Dendritic cell treated with granulocyte-macrophage colony-stimulating factor and Interleukin-4, amounts not matched to agents 40 ng/mL and 50 ng/mL, for 4 days (primary cell): ENCODE results near the gene CALCOCO1.

Experiments
- H3K27ac Mint-ChIP-seq: one replicate; pipeline ENCODE4 v1.8.0; 2022; ENCODE audit warnings: mild to moderate bottlenecking, mixed read lengths
- H3K27me3 Mint-ChIP-seq: one replicate; pipeline ENCODE4 v1.8.0; 2022; ENCODE audit warnings: mild to moderate bottlenecking, mixed read lengths
- H3K36me3 Mint-ChIP-seq: one replicate; pipeline ENCODE4 v1.8.0; 2022; ENCODE audit warnings: low read depth, mixed read lengths
- H3K4me1 Mint-ChIP-seq: one replicate; pipeline ENCODE4 v1.8.0; 2022; ENCODE audit warnings: low read depth, mixed read lengths
- H3K4me3 Mint-ChIP-seq: one replicate; pipeline ENCODE4 v1.8.0; 2022; ENCODE audit warnings: mild to moderate bottlenecking, moderate library complexity, mixed read lengths
- H3K9me3 Mint-ChIP-seq: one replicate; pipeline ENCODE4 v1.8.0; 2022; ENCODE audit warnings: mixed read lengths
- intact Hi-C: fragments of 100-400 bp; cut with micrococcal nuclease; formaldehyde crosslinking; loops from one replicate; pipeline ENCODE4 v1.15.0; 2022

CALCOCO1 gene

DNA sequence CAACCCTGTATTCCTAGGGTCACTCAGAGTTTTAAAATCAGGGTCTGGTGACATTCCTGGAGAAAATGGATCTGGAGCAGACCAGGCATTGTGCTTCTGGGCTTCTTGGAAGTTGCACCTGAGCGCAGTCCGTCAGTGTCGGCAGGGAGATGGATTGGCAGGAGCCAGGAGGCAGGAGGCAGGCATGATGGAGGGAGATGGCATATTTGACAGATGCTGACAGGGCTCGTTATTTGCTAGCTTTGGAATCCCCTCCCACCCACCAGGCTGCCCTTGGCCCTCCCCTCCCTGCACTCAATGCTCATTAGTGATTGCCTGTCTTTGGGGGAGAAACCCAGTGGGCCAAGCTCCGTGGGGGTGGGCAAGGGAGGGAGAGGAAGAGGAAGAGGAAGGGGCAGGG is 19.8 kb upstream of the CALCOCO1 start:
- H3K27ac Mint-ChIP-seq: no peak overlapping the region
- H3K4me3 Mint-ChIP-seq: no peak overlapping the region
- no peaks in the 10 kb centered on the region for H3K9me3 Mint-ChIP-seq
- H3K27me3 Mint-ChIP-seq: peaks cover 26% of the 10 kb centered on the region
- intact Hi-C loops: no loop called here
- H3K4me1 Mint-ChIP-seq: peaks cover 10% of the 10 kb centered on the region
- no peaks in the 10 kb centered on the region for H3K36me3 Mint-ChIP-seq

DNA sequence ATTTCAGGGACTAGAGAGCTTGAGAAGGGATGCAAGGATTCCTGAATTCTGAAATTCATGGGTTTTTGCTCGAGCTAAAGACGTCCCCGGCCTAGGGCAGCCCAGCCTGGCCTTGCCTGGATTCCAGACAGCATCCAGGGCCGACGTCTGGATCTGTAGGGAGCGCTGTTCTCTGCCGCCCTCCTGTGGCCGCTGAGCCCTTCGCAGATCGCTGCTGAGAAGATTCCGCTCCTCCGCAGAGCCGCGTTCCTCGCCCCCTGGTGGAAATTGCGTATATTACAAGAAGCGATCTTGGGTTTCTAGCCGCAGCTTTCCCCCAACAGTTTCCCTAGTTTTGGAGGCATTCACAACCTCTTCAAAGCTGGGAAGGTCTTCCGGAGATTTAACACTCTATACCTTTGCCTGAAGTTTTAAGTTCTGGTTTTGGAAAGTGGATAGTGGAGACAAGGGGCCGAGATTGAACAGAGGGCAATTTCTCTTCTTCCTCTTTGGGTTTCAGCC is 19.4 kb upstream of the CALCOCO1 start:
- Mint-ChIP-seq H3K27me3 (peaks cover 26% of the 10 kb centered on the region), H3K4me3 (no peak overlapping the region), H3K4me1 (peaks cover 10% of the 10 kb centered on the region), H3K36me3 (no peaks in the 10 kb centered on the region), H3K27ac (no peak overlapping the region), H3K9me3 (no peaks in the 10 kb centered on the region)
- intact Hi-C loops: loop anchor here (1.0 kb wide), 1 partner anchor 44 kb away; no protein-coding TSS in a partner anchor

DNA sequence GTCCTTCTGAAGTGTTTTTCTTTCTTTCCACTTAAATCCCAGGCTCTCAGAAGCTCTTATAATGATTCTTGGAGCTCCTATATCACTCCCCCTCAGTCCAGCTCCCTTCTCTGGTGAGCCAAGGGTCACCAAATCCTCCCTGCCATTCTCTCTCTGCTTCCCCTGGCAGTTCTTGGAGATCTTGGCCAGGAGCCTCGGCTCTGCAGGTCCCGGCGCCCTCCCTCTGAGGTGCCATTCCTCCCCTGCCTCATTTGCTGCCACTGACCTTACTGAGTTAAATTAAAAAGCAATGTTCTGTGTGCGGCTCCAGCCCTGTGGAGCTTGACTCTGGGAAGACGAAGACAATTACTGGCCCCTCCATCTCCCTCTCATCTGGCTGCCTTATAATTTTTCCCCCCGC is 17.5 kb upstream of the CALCOCO1 start:
- intact Hi-C loops: no loop called here
- Mint-ChIP-seq H3K27ac (no peak overlapping the region), H3K27me3 (peaks cover 26% of the 10 kb centered on the region), H3K4me3 (no peak overlapping the region), H3K9me3 (no peaks in the 10 kb centered on the region), H3K36me3 (no peaks in the 10 kb centered on the region), H3K4me1 (peaks cover 10% of the 10 kb centered on the region)

DNA sequence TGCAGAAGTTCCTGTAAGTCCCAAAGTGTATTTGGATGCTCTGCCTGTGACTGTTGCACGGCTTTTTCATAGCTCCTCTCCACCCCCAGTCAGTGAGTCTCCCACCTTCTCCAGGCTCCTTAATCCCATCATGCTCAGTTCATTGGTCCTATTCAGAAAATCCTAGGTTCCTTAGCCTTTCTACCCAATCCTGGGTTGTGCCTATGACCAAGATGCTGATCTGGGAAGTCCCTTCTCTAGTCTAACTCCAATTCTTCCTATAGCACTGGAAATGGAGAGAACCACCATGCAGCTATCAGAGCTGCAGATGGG is 16.8 kb upstream of the CALCOCO1 start:
- H3K9me3 Mint-ChIP-seq: no peaks in the 10 kb centered on the region
- peaks cover 17% of the 10 kb centered on the region for H3K4me1 Mint-ChIP-seq
- no peaks in the 10 kb centered on the region for H3K36me3 Mint-ChIP-seq
- intact Hi-C loops: no loop called here
- H3K4me3 Mint-ChIP-seq: no peak overlapping the region
- peaks cover 32% of the 10 kb centered on the region for H3K27me3 Mint-ChIP-seq
- H3K27ac Mint-ChIP-seq: no peak overlapping the region

DNA sequence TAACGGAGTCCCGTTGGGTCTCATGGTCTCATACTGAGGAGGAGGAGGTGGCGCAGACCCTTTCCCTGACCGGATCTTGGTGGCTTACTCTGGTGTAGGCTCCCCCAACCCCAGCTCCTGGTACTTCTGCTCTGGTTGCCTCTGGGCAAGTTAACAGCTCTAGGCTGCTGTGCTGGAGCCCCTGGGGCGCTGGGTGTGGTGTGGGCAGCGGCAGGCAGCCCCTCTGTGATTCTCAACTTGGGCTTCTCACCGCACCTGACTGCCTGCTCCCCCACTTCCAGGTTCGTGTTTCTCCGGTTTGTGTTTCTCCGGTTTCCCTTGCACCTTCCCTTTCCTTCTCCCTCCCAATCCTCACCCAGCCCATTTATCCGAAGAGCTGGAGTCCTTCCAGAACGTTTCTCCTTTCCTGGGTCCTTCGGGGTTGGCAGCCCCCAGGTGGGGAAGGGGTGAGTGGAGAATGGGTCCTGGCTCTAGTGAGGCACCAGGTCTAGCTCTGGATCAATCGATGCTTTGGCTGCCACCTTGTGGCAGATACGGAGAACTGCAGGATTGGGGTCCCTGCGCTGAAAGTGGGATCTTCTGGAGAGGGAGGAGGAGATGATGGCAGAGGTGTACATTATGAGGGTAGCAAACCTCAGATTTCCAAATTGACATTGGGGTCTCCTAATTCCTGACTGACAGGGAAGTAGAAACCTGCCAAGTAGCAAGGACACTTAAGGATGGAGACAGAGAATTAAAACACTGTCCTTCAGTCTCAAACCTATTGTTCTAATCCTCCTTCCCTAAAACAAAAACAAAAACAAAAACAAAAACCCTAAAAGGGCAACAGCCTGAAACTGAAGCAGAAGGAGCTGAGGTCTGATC is 16.2 kb upstream of the CALCOCO1 start:
- H3K9me3 Mint-ChIP-seq: no peaks in the 10 kb centered on the region
- no peak overlapping the region for H3K4me3 Mint-ChIP-seq
- H3K4me1 Mint-ChIP-seq: peaks cover 22% of the 10 kb centered on the region
- no peak overlapping the region for H3K27ac Mint-ChIP-seq
- H3K27me3 Mint-ChIP-seq: peaks cover 38% of the 10 kb centered on the region
- intact Hi-C loops: no loop called here
- H3K36me3 Mint-ChIP-seq: no peaks in the 10 kb centered on the region

DNA sequence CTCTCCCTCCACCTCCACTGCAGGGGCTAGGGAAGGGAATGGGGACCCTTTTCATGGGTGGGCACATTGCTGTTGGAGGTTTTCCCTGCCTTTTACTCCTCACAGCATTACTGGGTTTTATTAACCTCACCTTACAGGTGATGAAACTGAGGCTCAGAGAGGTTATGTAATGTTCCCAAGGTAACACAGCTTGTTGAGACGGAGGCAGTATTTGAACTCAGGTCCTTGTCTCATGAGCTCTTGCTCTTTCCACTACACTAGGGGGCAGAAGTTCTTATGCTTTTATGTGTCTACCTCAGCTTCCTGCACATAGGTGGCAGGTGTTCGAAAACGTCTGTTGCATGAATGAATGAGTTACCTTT is 12.9 kb upstream of the CALCOCO1 start:
- intact Hi-C loops: no loop called here

DNA sequence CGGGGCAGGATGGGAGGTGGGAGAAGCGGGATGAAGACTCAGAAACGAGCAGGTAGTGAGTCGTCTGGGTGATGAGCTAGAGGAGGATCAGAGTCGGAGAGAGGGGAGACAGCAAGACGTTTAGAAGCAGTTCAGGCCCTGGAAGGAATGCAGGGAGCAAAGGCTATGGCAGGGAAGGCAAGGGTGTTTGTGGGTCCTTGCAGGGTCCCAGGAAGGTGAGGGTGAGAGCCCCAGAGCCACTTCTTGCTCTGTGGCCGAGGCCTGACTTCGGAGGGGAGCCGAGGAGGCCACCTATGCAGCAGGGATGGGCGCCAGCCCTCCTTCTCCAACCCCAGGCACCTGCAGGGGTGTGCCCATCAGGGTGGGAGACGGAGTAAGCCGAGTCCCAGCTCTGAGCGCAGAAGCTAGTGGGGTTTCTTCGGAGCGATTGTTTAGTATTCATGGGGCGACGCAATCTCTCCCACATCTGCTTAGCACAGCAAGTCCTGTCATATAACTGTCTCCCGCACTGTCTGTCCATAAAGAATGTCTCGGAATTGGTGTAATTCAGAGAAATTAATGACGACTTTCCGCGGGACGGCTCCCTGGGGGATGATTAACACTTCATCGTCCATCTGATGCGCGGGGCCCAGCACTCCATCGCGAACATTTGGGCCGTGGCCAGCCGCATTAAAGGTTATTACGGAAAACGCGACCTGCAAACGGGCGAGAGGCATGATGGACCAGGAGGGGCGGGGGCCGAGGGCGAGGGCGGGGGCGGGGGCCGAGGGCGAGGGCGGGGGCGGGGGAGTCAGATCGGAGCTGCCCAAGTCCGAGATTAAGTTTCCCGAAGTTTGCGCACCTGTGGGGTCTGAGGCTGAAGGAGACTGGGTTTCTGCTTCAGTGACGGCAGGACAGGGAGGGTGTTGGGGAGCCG is 12.2 kb upstream of the CALCOCO1 start:
- Mint-ChIP-seq H3K27ac (no peak overlapping the region), H3K4me3 (no peak overlapping the region), H3K9me3 (no peaks in the 10 kb centered on the region), H3K4me1 (peaks cover 24% of the 10 kb centered on the region), H3K36me3 (no peaks in the 10 kb centered on the region), H3K27me3 (peaks cover 57% of the 10 kb centered on the region)
- intact Hi-C loops: no loop called here

More for the DNA sequence above, 12.9 kb upstream of the CALCOCO1 start:
- Mint-ChIP-seq H3K9me3 (no peaks in the 10 kb centered on the region), H3K4me3 (no peak overlapping the region), H3K27me3 (peaks cover 59% of the 10 kb centered on the region), H3K4me1 (peaks cover 24% of the 10 kb centered on the region), H3K27ac (no peak overlapping the region), H3K36me3 (no peaks in the 10 kb centered on the region)

DNA sequence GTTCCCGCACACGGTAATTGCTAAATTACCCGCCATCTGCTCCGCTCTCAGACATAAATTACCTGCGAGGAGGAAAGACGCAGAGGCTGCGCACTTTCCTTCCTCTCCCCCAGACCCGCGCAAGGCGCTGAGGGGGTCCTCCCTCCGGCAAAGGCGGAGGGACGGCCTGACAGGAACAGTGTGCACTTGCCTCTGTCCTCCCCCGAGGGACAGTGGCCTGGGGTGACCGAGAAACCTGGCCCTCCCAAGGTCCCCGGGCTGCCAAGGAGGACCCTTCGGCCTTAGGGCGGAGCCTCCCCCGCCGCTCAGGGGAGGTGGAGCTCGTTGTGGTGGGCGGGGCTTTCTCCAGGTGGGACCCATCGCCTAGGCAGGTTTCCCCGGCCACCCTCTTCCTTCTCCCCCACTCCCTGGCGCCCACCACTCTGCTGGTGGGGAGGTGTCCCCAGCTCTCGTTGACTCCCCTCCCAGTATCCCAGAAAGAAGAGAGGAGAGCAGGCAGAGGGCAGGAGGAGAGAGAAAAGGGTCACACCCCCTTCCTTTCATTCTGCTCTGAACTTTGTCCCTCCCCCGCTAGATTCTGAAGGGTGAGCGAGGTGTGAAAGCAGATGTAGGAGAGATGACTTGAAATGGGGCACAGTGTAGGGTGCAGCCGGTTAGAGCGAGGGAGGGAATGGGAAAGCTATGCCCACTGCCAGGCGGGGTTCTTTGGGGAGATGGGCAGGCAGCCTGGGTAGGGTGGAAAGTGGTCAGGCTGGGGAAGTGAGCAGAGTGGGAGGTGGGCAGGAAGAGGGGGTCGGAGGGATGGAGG is 11.4 kb upstream of the CALCOCO1 start:
- Mint-ChIP-seq H3K9me3 (no peaks in the 10 kb centered on the region), H3K27me3 (peaks cover 58% of the 10 kb centered on the region), H3K4me1 (peaks cover 24% of the 10 kb centered on the region), H3K27ac (no peak overlapping the region), H3K36me3 (no peaks in the 10 kb centered on the region), H3K4me3 (no peak overlapping the region)
- intact Hi-C loops: no loop called here

DNA sequence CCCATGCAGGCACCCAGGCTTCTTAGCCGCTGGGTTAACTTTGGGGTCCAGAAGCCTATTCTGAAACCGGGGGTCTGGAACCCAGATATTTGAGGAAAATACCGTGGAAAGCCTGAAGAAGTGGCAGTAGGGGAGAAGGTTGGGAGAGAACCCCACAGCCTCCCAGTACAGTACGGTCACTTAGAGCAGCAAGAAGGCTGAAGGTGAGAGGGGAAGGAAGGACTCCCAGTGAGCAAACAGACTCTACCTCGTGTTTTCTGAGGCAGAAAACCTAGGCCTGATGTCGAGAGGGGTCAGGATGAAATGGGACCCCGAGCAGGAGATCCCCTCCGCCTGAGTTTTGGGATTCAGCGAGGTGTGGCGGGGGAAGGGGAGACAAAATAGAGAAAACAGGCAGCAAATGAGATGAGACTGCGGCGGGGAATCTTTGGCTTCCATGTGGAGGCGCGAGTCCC is 10.7 kb upstream of the CALCOCO1 start:
- intact Hi-C loops: no loop called here
- Mint-ChIP-seq H3K4me1 (peaks cover 19% of the 10 kb centered on the region), H3K4me3 (no peak overlapping the region), H3K27me3 (peaks cover 63% of the 10 kb centered on the region), H3K36me3 (no peaks in the 10 kb centered on the region), H3K27ac (no peak overlapping the region), H3K9me3 (no peaks in the 10 kb centered on the region)

DNA sequence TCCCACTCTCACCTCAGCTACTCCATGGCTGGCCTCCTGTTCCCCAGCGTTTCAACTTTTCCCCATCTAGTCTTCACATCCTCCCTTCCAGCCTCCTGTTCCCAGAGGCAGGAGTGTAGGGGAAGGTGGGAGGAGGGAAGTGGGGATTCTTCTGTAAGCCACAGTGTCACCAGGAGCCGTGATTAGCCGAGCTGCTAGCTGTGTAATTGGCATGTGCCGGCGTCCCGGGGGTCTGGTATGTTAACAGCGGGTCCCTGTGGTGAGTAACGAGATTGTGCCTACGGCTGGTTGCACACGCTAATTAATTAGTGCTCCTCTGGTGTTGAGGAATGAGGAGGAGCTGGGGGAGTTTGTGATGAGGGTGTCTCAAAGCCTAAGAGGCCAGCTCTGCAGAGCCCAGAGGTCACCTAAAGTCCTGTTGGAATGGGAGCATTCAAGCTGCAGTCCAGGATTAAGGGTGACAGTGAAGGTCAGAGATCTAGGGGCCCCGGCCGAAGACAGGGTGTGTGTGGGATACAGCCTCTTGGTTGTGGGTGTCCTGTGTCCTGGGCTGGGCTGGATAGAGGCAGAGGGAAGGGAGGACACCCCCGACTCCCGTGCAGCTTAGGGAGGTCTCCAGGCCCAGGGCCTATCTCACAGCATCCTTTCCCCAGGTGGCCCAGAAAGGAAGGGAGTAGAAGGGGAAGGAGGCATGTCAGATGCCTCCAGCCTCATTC is 10.0 kb upstream of the CALCOCO1 start:
- no peak overlapping the region for H3K4me3 Mint-ChIP-seq
- peaks cover 68% of the 10 kb centered on the region for H3K27me3 Mint-ChIP-seq

DNA sequence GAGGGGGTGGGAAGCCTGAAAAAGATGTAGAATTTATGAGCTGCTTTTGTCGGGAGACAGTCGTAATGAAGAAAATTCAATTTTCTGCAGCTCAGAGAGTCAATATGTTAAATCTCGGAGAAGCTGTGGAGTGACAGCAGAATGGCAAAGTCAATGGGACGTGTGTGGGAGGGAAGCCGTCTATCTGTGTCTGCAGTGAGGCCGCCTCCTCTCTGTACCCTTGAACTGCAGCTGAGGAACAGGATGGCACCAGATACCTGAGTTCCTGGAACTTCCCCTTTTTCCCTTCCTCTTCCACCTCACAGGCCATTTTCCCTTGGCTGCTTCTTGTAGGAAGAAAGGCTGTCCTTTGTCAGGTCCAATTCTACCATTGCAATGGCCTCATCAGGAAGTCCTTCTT is 9.3 kb upstream of the CALCOCO1 start:
- Mint-ChIP-seq H3K4me3 (no peak overlapping the region), H3K27me3 (peaks cover 71% of the 10 kb centered on the region), H3K4me1 (peaks cover 19% of the 10 kb centered on the region), H3K9me3 (no peaks in the 10 kb centered on the region), H3K27ac (no peak overlapping the region), H3K36me3 (no peaks in the 10 kb centered on the region)
- intact Hi-C loops: no loop called here

More for the DNA sequence above, 10.0 kb upstream of the CALCOCO1 start:
- Mint-ChIP-seq H3K9me3 (no peaks in the 10 kb centered on the region), H3K36me3 (no peaks in the 10 kb centered on the region), H3K27ac (no peak overlapping the region), H3K4me1 (peaks cover 19% of the 10 kb centered on the region)
- intact Hi-C loops: no loop called here

DNA sequence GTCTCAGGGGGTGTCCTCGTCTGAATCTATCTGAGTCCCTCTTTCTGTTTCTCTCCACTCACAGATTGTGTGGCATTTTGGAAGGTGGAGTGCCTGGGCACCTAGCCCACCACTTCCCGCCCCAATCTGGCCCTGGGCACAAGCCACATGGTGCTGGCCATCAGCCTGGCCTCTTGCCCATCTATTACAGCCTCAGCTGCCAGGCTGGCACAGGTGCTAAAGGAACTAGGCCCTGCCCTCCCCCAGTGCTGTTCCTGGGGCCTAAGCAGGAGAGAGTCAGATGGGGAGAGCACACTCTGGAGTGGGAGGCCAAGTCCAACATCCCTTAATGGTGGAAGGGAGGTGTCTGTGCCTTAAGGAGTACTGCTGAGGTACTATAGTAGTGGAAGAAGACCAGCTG is 8.3 kb upstream of the CALCOCO1 start:
- no peak overlapping the region for H3K4me3 Mint-ChIP-seq
- H3K27me3 Mint-ChIP-seq: peaks cover 74% of the 10 kb centered on the region
- intact Hi-C loops: no loop called here
- H3K36me3 Mint-ChIP-seq: no peaks in the 10 kb centered on the region
- H3K27ac Mint-ChIP-seq: no peak overlapping the region
- no peaks in the 10 kb centered on the region for H3K9me3 Mint-ChIP-seq
- H3K4me1 Mint-ChIP-seq: peaks cover 19% of the 10 kb centered on the region

DNA sequence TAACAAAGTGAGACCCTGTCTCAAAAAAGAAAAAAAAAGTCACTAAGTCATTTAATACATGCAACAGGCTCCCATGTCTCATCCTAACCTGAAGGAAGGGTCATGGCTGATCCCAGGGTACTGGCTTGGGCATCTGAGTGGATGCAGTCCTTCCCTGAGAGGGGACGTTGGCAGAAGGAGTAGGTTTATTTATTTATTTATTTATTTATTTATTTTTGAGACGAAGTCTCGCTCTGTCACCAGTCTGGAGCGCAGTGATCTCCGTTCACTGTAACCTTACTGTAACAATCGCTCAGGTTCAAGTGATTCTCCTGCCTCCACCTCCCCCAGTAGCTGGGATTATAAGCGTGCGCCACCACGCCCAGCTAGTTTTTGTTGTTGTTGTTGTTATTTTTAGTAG is 7.2 kb upstream of the CALCOCO1 start:
- H3K4me3 Mint-ChIP-seq: no peak overlapping the region
- H3K27ac Mint-ChIP-seq: no peak overlapping the region
- peaks cover 16% of the 10 kb centered on the region for H3K4me1 Mint-ChIP-seq
- intact Hi-C loops: no loop called here
- no peaks in the 10 kb centered on the region for H3K9me3 Mint-ChIP-seq
- peaks cover 71% of the 10 kb centered on the region for H3K27me3 Mint-ChIP-seq
- H3K36me3 Mint-ChIP-seq: no peaks in the 10 kb centered on the region
